SK-N-SH treated with all-trans-retinoic acid at 6 μM for 48 hours (cell line): ENCODE results near the gene C1QTNF12.

ENCODE experiments used
- ARNTL ChIP-seq: fragments of 450-650 bp; formaldehyde crosslinking; IDR thresholded peaks from 2 replicates; pipeline ENCODE4 v1.5.0; 2020; ENCODE audit warnings: low read depth, mild to moderate bottlenecking, moderate library complexity, borderline replicate concordance
- CSDC2 ChIP-seq: fragments of 250-450 bp; sonication (Bioruptor Pico); IDR thresholded peaks from 2 replicates; pipeline ENCODE4 v1.5.0; 2020; ENCODE audit warnings: mild to moderate bottlenecking, moderate library complexity
- ESRRG ChIP-seq: fragments of 250-450 bp; sonication (Bioruptor Pico); IDR thresholded peaks from 2 replicates; pipeline ENCODE4 v1.6.1; 2021; ENCODE audit warnings: mild to moderate bottlenecking
- GLIS3 ChIP-seq: fragments of 250-450 bp; sonication (Bioruptor Pico); IDR thresholded peaks from 2 replicates; pipeline ENCODE4 v1.5.0; 2020; ENCODE audit warnings: mild to moderate bottlenecking, moderate library complexity
- PPARA ChIP-seq: fragments of 250-450 bp; sonication (Bioruptor Pico); IDR thresholded peaks from 2 replicates; pipeline ENCODE4 v1.5.0; 2020; ENCODE audit warnings: mild to moderate bottlenecking, borderline replicate concordance
- TCF4 ChIP-seq: fragments of 250-450 bp; sonication (Bioruptor Pico); IDR thresholded peaks from 2 replicates; pipeline ENCODE4 v1.8.0; 2021; ENCODE audit warnings: mild to moderate bottlenecking, moderate library complexity, borderline replicate concordance
- TOX ChIP-seq: fragments of 250-450 bp; sonication (Bioruptor Pico); IDR thresholded peaks from 2 replicates; pipeline ENCODE4 v1.8.0; 2021; ENCODE audit warnings: mild to moderate bottlenecking, moderate library complexity, borderline replicate concordance
- ZFP3 ChIP-seq: fragments of 250-450 bp; sonication (Bioruptor Pico); IDR thresholded peaks from 2 replicates; pipeline ENCODE4 v1.5.0; 2020; ENCODE audit warnings: mild to moderate bottlenecking, moderate library complexity
- ZNF70 ChIP-seq: fragments of 450-650 bp; formaldehyde crosslinking; IDR thresholded peaks from 2 replicates; pipeline ENCODE4 v1.5.0; 2020; ENCODE audit warnings: mild to moderate bottlenecking, moderate library complexity
- TF ChIP-seq, protein P1 (sequence below): fragments of 250-450 bp; sonication (Bioruptor Pico); IDR thresholded peaks from 2 replicates; pipeline ENCODE4 v1.5.0; 2020; ENCODE audit warnings: mild to moderate bottlenecking, moderate library complexity
- TF ChIP-seq, protein P2 (sequence below): fragments of 250-450 bp; sonication (Bioruptor Pico); IDR thresholded peaks from 2 replicates; pipeline ENCODE4 v1.5.1; 2020; ENCODE audit warnings: low read depth, mild to moderate bottlenecking, moderate library complexity
- TF ChIP-seq, protein P3 (sequence below): fragments of 250-450 bp; sonication (Bioruptor Pico); IDR thresholded peaks from 2 replicates; pipeline ENCODE4 v1.8.0; 2020; ENCODE audit warnings: mild to moderate bottlenecking, moderate library complexity, borderline replicate concordance
- TF ChIP-seq, protein P4 (sequence below): fragments of 250-450 bp; sonication (Bioruptor Pico); IDR thresholded peaks from 2 replicates; pipeline ENCODE4 v1.8.0; 2021; ENCODE audit warnings: low read depth, mild to moderate bottlenecking, moderate library complexity, borderline replicate concordance

DNA sequence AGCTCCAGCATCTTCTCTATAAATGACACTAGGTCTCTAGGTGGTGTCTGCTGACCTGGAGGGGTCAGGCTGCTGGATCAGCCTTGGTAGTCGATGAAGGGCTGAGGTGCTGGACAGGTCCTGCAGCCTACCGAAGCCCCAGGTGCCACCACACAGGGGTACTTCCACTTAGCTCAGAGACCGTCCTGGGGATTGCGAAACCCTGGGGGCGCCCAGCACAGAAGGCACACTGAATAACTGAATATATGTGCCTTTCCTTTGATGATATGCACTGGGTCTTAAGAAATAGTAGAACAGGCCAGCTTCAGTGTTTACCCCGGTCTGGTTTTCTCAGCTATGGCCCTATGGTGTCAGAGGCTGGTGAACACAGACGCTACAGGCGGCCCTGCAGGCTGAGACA, 16.2 kb upstream of the C1QTNF12 start:
- TF ChIP-seq ESRRG (CRISPR knock-in tag): no peak
- TF ChIP-seq, protein P1, sequence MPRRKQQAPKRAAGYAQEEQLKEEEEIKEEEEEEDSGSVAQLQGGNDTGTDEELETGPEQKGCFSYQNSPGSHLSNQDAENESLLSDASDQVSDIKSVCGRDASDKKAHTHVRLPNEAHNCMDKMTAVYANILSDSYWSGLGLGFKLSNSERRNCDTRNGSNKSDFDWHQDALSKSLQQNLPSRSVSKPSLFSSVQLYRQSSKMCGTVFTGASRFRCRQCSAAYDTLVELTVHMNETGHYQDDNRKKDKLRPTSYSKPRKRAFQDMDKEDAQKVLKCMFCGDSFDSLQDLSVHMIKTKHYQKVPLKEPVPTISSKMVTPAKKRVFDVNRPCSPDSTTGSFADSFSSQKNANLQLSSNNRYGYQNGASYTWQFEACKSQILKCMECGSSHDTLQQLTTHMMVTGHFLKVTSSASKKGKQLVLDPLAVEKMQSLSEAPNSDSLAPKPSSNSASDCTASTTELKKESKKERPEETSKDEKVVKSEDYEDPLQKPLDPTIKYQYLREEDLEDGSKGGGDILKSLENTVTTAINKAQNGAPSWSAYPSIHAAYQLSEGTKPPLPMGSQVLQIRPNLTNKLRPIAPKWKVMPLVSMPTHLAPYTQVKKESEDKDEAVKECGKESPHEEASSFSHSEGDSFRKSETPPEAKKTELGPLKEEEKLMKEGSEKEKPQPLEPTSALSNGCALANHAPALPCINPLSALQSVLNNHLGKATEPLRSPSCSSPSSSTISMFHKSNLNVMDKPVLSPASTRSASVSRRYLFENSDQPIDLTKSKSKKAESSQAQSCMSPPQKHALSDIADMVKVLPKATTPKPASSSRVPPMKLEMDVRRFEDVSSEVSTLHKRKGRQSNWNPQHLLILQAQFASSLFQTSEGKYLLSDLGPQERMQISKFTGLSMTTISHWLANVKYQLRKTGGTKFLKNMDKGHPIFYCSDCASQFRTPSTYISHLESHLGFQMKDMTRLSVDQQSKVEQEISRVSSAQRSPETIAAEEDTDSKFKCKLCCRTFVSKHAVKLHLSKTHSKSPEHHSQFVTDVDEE (CRISPR knock-in tag): no peak
- TF ChIP-seq TOX (CRISPR knock-in tag): no peak
- TF ChIP-seq, protein P2, sequence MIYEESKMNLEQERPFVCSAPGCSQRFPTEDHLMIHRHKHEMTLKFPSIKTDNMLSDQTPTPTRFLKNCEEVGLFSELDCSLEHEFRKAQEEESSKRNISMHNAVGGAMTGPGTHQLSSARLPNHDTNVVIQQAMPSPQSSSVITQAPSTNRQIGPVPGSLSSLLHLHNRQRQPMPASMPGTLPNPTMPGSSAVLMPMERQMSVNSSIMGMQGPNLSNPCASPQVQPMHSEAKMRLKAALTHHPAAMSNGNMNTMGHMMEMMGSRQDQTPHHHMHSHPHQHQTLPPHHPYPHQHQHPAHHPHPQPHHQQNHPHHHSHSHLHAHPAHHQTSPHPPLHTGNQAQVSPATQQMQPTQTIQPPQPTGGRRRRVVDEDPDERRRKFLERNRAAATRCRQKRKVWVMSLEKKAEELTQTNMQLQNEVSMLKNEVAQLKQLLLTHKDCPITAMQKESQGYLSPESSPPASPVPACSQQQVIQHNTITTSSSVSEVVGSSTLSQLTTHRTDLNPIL: no peak
- TF ChIP-seq ZFP3 (CRISPR knock-in tag): no peak
- TF ChIP-seq, protein P3, sequence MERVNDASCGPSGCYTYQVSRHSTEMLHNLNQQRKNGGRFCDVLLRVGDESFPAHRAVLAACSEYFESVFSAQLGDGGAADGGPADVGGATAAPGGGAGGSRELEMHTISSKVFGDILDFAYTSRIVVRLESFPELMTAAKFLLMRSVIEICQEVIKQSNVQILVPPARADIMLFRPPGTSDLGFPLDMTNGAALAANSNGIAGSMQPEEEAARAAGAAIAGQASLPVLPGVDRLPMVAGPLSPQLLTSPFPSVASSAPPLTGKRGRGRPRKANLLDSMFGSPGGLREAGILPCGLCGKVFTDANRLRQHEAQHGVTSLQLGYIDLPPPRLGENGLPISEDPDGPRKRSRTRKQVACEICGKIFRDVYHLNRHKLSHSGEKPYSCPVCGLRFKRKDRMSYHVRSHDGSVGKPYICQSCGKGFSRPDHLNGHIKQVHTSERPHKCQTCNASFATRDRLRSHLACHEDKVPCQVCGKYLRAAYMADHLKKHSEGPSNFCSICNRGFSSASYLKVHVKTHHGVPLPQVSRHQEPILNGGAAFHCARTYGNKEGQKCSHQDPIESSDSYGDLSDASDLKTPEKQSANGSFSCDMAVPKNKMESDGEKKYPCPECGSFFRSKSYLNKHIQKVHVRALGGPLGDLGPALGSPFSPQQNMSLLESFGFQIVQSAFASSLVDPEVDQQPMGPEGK (CRISPR knock-in tag): no peak
- TF ChIP-seq, protein P4, sequence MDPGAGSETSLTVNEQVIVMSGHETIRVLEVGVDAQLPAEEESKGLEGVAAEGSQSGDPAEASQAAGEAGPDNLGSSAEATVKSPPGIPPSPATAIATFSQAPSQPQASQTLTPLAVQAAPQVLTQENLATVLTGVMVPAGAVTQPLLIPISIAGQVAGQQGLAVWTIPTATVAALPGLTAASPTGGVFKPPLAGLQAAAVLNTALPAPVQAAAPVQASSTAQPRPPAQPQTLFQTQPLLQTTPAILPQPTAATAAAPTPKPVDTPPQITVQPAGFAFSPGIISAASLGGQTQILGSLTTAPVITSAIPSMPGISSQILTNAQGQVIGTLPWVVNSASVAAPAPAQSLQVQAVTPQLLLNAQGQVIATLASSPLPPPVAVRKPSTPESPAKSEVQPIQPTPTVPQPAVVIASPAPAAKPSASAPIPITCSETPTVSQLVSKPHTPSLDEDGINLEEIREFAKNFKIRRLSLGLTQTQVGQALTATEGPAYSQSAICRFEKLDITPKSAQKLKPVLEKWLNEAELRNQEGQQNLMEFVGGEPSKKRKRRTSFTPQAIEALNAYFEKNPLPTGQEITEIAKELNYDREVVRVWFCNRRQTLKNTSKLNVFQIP: no peak
- no peak for TF ChIP-seq ARNTL
- TF ChIP-seq CSDC2 (CRISPR knock-in tag): no peak
- no peak for TF ChIP-seq PPARA
- TF ChIP-seq GLIS3 (CRISPR knock-in tag): no peak
- no peak for TF ChIP-seq TCF4 (CRISPR knock-in tag)
- no peak for TF ChIP-seq ZNF70 (CRISPR knock-in tag)
